HL-60 (cell line): Measurements from ENCODE around the gene TMEM89.

ENCODE experiments used
- DNase-seq, 2 experiments: peaks; one replicate each; pipeline ENCODE4 v3.0.0-alpha.2; 2010 to 2020; ENCODE audit warnings: low read depth in 1 of 2, low spot score in 1 of 2
- H3K27ac ChIP-seq: fragments of 250-450 bp; sonication (Bioruptor Pico); replicated peaks from 2 replicates; pipeline ENCODE4 v1.5.1; 2020; ENCODE audit warnings: mild to moderate bottlenecking, moderate library complexity
- H3K27me3 ChIP-seq: fragments of 250-450 bp; sonication (Bioruptor Pico); 2 replicates; pipeline ENCODE4 v1.5.1; 2021; ENCODE audit warnings: mild to moderate bottlenecking, moderate library complexity; ENCODE audit not compliant: insufficient read depth, poor library complexity, severe bottlenecking
- H3K4me3 ChIP-seq: replicated peaks from 2 replicates; pipeline ENCODE4 v1.5.1; 2011; ENCODE audit warnings: mild to moderate bottlenecking, control low read depth, low read length; ENCODE audit not compliant: insufficient read depth
- GABPA ChIP-seq: IDR thresholded peaks from 2 replicates; pipeline ENCODE4 v1.6.1; 2012; ENCODE audit warnings: low read depth
- POLR2AphosphoS5 ChIP-seq: IDR thresholded peaks from 2 replicates; pipeline ENCODE4 v1.6.1; 2012; ENCODE audit warnings: low read depth
- SPI1 ChIP-seq: IDR thresholded peaks from 2 replicates; pipeline ENCODE4 v1.6.1; 2012; ENCODE audit warnings: low read depth, mild to moderate bottlenecking, borderline replicate concordance
- TF ChIP-seq, protein P1 (sequence below): IDR thresholded peaks from one replicate; pipeline ENCODE4 v1.5.1; 2011; ENCODE audit warnings: low read length, control low read depth, inconsistent platforms; ENCODE audit not compliant: insufficient read depth
- TF ChIP-seq, protein P2 (sequence below): IDR thresholded peaks from 2 replicates; pipeline ENCODE4 v1.6.1; 2012; ENCODE audit warnings: low read depth; ENCODE audit not compliant: insufficient replicate concordance

TMEM89 gene

DNA sequence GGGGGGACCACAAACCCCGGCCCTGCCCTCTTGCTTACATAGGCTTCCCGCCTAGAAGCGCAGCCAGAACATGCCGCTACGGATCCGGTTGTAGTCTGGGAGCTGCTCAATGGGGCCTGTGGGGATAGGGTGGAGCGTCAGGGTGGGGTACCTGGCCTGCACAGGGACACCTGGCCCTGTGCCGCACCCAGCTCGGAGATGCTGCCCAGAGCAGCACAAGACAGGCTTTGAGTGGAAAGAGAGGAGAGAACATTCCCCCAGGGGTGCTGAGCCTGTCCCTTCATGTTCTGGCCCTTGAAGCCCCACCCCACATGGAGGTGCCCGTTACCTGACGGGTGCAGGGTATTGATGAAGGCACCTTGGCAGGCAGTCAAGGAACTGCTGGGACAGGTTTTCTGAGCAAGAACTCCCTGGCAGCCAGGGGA is 22.5 kb downstream of the TMEM89 start:
- Histone ChIP-seq H3K27ac (no peak overlapping the region), H3K4me3 (no peak overlapping the region), H3K27me3 (peaks cover 6% of the 10 kb centered on the region)
- TF ChIP-seq SPI1 (no peak), GABPA (no peak)
- TF ChIP-seq, protein P1, sequence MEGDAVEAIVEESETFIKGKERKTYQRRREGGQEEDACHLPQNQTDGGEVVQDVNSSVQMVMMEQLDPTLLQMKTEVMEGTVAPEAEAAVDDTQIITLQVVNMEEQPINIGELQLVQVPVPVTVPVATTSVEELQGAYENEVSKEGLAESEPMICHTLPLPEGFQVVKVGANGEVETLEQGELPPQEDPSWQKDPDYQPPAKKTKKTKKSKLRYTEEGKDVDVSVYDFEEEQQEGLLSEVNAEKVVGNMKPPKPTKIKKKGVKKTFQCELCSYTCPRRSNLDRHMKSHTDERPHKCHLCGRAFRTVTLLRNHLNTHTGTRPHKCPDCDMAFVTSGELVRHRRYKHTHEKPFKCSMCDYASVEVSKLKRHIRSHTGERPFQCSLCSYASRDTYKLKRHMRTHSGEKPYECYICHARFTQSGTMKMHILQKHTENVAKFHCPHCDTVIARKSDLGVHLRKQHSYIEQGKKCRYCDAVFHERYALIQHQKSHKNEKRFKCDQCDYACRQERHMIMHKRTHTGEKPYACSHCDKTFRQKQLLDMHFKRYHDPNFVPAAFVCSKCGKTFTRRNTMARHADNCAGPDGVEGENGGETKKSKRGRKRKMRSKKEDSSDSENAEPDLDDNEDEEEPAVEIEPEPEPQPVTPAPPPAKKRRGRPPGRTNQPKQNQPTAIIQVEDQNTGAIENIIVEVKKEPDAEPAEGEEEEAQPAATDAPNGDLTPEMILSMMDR = no peak
- TF ChIP-seq, protein P2, sequence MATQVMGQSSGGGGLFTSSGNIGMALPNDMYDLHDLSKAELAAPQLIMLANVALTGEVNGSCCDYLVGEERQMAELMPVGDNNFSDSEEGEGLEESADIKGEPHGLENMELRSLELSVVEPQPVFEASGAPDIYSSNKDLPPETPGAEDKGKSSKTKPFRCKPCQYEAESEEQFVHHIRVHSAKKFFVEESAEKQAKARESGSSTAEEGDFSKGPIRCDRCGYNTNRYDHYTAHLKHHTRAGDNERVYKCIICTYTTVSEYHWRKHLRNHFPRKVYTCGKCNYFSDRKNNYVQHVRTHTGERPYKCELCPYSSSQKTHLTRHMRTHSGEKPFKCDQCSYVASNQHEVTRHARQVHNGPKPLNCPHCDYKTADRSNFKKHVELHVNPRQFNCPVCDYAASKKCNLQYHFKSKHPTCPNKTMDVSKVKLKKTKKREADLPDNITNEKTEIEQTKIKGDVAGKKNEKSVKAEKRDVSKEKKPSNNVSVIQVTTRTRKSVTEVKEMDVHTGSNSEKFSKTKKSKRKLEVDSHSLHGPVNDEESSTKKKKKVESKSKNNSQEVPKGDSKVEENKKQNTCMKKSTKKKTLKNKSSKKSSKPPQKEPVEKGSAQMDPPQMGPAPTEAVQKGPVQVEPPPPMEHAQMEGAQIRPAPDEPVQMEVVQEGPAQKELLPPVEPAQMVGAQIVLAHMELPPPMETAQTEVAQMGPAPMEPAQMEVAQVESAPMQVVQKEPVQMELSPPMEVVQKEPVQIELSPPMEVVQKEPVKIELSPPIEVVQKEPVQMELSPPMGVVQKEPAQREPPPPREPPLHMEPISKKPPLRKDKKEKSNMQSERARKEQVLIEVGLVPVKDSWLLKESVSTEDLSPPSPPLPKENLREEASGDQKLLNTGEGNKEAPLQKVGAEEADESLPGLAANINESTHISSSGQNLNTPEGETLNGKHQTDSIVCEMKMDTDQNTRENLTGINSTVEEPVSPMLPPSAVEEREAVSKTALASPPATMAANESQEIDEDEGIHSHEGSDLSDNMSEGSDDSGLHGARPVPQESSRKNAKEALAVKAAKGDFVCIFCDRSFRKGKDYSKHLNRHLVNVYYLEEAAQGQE = no peak
- DNase-seq = no peak

DNA sequence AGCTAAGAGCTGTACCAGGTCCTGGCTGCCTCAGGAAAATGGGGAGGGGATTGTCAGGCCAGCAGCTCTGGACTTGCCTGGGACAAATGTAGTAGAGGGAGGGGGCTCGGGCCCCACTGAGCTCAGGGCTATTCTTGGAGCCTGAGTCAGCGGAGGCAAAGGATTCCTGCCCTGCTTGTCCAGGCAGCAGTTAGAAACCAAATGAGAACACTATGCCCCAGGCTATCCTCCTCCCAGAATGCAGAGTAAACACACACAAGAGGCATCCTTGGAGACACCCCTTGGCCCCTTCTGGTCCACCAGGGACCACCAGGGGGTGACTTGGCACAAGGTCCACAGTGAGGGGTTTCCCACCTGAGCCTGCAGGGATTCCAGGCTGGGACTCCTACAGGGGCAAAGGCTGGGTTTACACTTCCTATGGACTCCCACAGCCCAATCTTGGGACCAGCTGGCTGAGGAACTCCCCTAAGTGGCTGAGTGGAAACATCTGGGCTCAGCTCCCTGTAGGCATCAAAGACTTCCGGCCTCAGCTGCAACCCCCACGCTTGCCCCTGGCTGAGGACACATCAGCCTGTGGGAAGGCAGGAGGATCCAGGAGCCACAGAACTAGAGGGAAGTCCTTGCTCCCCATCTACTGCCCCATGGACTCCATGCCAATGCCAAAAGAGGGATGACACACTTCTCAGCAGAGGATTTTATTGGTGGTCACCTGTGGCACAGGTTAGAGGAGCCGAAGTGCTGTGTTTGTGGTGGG is 23.1 kb downstream of the TMEM89 start:
- Histone ChIP-seq H3K4me3 (no peak overlapping the region), H3K27ac (no peak overlapping the region)
- DNase-seq = no peak

DNA sequence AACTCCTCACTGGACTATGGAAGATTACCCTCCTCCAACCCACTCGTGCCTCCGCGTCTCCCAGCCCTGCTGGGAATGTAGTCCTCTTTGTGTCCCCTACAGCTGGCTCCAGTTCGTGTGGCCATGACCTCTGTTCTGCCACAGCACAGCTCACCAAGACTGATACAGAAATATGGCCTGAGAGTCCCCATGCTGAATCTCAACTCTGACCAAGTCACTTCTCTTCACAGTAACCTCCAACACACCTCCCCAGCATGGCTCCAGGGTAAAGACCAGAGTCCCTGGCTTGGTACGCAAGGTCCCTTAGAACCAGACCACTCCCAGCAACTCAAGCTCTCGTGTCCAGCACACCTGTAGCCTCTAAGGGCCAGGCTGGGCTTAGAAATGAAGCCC is 24.2 kb downstream of the TMEM89 start:
- DNase-seq = no peak
- peaks cover 17% of the 10 kb centered on the region for H3K27me3 ChIP-seq
- H3K27ac ChIP-seq = no peak overlapping the region
- no peak for TF ChIP-seq GABPA
- TF ChIP-seq, protein P1 = no peak
- TF ChIP-seq, protein P2 = no peak
- no peak for TF ChIP-seq SPI1
- TF ChIP-seq POLR2AphosphoS5 = peak; percentile 23; the same call in 1 of the 2 replicates
- no peak overlapping the region for H3K4me3 ChIP-seq

More for the DNA sequence above, 23.1 kb downstream of the TMEM89 start:
- peaks cover 10% of the 10 kb centered on the region for H3K27me3 ChIP-seq
- TF ChIP-seq, protein P2 = no peak
- TF ChIP-seq POLR2AphosphoS5 = no peak
- TF ChIP-seq GABPA = no peak
- TF ChIP-seq SPI1 = no peak
- TF ChIP-seq, protein P1 = no peak
